HL-60/S4 (cell line): ENCODE measurements around the gene COBLL1.

ENCODE experiments used
- in situ Hi-C: fragments of 300-500 bp; cut with MboI; formaldehyde crosslinking; loops from 2 replicates; pipeline ENCODE4 v1.14.3; 2022; ENCODE audit warnings: low sequenced_read_pairs

Gene COBLL1

GRCh38 chr2:164859251-164859818 lies 17.7 kb upstream of the COBLL1 start:
- in situ Hi-C loops = no loop called here

GRCh38 chr2:164852086-164852485 lies 10.5 kb upstream of the COBLL1 start:
- in situ Hi-C loops = no loop called here

- in situ Hi-C loops = no loop called here
These were observed 8.6 kb upstream of the COBLL1 start for GRCh38 chr2:164850235-164850634.

GRCh38 chr2:164849506-164849905 lies 7.9 kb upstream of the COBLL1 start:
- in situ Hi-C loops = no loop called here

- in situ Hi-C loops = no loop called here
These were observed 6.5 kb upstream of the COBLL1 start for GRCh38 chr2:164847981-164848741.

GRCh38 chr2:164847291-164847690 lies 5.7 kb upstream of the COBLL1 start:
- in situ Hi-C loops = no loop called here

- in situ Hi-C loops = no loop called here
These were observed 4.7 kb upstream of the COBLL1 start for GRCh38 chr2:164846276-164846675.

GRCh38 chr2:164843346-164843911 lies 1.8 kb upstream of the COBLL1 start:
- in situ Hi-C loops = no loop called here

- in situ Hi-C loops = no loop called here
These were observed 972 bp upstream of the COBLL1 start for GRCh38 chr2:164842624-164842966.

- in situ Hi-C loops = no loop called here
These were observed 499 bp downstream of the COBLL1 start for GRCh38 chr2:164840930-164841718.

- in situ Hi-C loops = no loop called here
These were observed 1.1 kb downstream of the COBLL1 start for GRCh38 chr2:164840458-164840929.

- in situ Hi-C loops = no loop called here
These were observed 1.6 kb downstream of the COBLL1 start for GRCh38 chr2:164839914-164840457.

GRCh38 chr2:164837807-164838206 lies 3.8 kb downstream of the COBLL1 start:
- in situ Hi-C loops = no loop called here

- in situ Hi-C loops = no loop called here
These were observed 4.7 kb downstream of the COBLL1 start for GRCh38 chr2:164836907-164837306.

GRCh38 chr2:164835302-164835701 lies 6.3 kb downstream of the COBLL1 start:
- in situ Hi-C loops = no loop called here

- in situ Hi-C loops = no loop called here
These were observed 9.7 kb downstream of the COBLL1 start for GRCh38 chr2:164831887-164832286.

GRCh38 chr2:164831180-164831579 lies 10.4 kb downstream of the COBLL1 start:
- in situ Hi-C loops = no loop called here

GRCh38 chr2:164826293-164827243 lies 15.1 kb downstream of the COBLL1 start:
- in situ Hi-C loops = no loop called here

- in situ Hi-C loops = no loop called here
These were observed 16.8 kb downstream of the COBLL1 start for GRCh38 chr2:164824872-164825271.

- in situ Hi-C loops = no loop called here
These were observed 18.5 kb downstream of the COBLL1 start for GRCh38 chr2:164823126-164823525.
